Subcutaneous abdominal adipose tissue (tissue), 5 donors: Measurements from ENCODE around the gene ZNF765.
"Not testable (repeated sequence)": the region's sequence is repeated elsewhere in the genome, so short reads cannot be mapped to it uniquely, and the experiment has no call there.

ENCODE experiments used
- H3K27ac ChIP-seq: one replicate; pipeline ENCODE4 v1.7.0; 2013; ENCODE audit warnings: low read depth, mild to moderate bottlenecking, inconsistent platforms, low read length, moderate library complexity
- H3K27me3 ChIP-seq, 5 donors: one replicate each; pipeline ENCODE4 v1.7.0; 2013; ENCODE audit warnings: low read length in 5 of 5, inconsistent platforms in 1 of 5; ENCODE audit not compliant: control insufficient read depth in 5 of 5, insufficient read depth in 4 of 5
- H3K36me3 ChIP-seq, 5 donors: one replicate each; pipeline ENCODE4 v1.7.0; 2013; ENCODE audit warnings: low read length in 5 of 5; ENCODE audit not compliant: control insufficient read depth in 5 of 5, insufficient read depth in 5 of 5
- H3K4me1 ChIP-seq, 5 donors: one replicate each; pipeline ENCODE4 v1.7.0; 2013; ENCODE audit warnings: low read length in 5 of 5, mild to moderate bottlenecking in 3 of 5, moderate library complexity in 1 of 5; ENCODE audit not compliant: control insufficient read depth in 5 of 5, insufficient read depth in 5 of 5
- H3K4me3 ChIP-seq, 5 donors: one replicate each; pipeline ENCODE4 v1.7.0; 2013; ENCODE audit warnings: low read length in 5 of 5, low read depth in 1 of 5
- H3K9ac ChIP-seq, 5 donors: one replicate each; pipeline ENCODE4 v1.7.0; 2013; ENCODE audit warnings: low read length in 5 of 5, mild to moderate bottlenecking in 4 of 5, moderate library complexity in 3 of 5
- H3K9me3 ChIP-seq, 5 donors: one replicate each; pipeline ENCODE4 v1.7.0; 2013; ENCODE audit warnings: low read length in 5 of 5; ENCODE audit not compliant: control insufficient read depth in 5 of 5
- donor health status: healthy.
- donor health status: healthy.
- donor health status: healthy.
- donor health status: healthy.
- donor health status: healthy.

Gene ZNF765

DNA sequence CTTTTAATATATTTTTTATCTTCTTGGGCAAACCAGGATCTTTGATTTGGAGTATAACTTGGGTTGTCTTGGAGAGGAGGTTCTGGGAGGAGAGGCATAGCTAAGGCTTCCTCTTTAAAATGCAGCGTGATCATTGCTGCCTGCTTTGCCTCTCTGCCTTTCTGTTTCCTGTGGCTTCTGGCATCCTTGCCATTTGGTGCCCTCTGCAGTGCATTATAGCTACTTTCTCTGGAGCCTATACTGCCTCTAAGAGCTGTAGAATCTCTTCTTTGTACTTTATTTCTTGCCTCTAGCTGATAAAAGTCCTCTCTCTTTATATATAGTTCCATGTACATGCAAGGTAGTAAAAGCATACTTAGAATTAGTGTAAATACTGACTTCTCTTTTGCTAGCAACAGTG, 79.9 kb downstream of the ZNF765 start:
- Histone ChIP-seq H3K9me3 (peaks cover 0 to 22% (median 18%) of the 10 kb centered on the region in 5 donors), H3K36me3 (peaks cover 5 to 28% (median 8%) of the 10 kb centered on the region in 5 donors)
- not testable (repeated sequence) for H3K27me3 ChIP-seq, H3K4me1 ChIP-seq, H3K27ac ChIP-seq, H3K4me3 ChIP-seq, H3K9ac ChIP-seq

DNA sequence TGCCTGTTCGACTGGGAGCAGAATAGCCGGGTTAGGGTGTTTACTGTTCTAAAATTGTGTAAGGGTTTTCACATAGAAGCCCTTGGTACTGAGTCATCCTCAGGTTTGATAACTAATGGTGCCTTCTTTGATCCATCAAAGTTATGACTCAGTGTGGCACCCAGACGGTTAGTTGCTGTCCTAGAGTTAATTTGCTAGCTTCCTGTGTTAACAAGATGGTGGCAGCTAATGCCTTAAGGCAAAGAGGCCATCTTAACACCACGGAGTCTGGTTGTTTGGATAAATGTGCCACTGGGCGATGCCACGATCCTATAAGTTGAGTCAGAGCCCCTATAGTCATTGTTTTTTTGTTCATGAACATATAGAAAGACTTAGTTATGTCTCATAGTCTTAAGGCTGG, 80.5 kb downstream of the ZNF765 start:
- H3K9me3 ChIP-seq = peaks cover 0 to 29% (median 24%) of the 10 kb centered on the region in 5 donors
- not testable (repeated sequence) for H3K27ac ChIP-seq

More for the DNA sequence above, 80.5 kb downstream of the ZNF765 start:
- H3K4me3 ChIP-seq, H3K27me3 ChIP-seq, H3K9ac ChIP-seq, H3K4me1 ChIP-seq: not testable (repeated sequence)
- peaks cover 5 to 31% (median 10%) of the 10 kb centered on the region in 5 donors for H3K36me3 ChIP-seq
